Smooth muscle cell (in vitro differentiated cells): ENCODE results near the gene TAF5L. TPM values are rescaled to one million over a fixed set of nuclear protein-coding genes. Genes with fewer than 3 reads are reported as not detected.

ENCODE experiments used
- DNase-seq: peaks from one replicate; lab custom pipeline; 2025; ENCODE audit not compliant: unreplicated experiment; lab: John Stamatoyannopoulos, UW
- H2AFZ ChIP-seq: fragments of 200-600 bp; sonication (generic); 2 replicates; pipeline ENCODE4 v1.6.0; 2016; ENCODE audit warnings: antibody characterized with exemption, low read depth, mild to moderate bottlenecking
- H3F3A ChIP-seq: fragments of 200-600 bp; sonication (generic); 2 replicates; pipeline ENCODE4 v1.6.0; 2017; ENCODE audit warnings: antibody characterized with exemption, low read depth
- H3K27ac ChIP-seq: fragments of 200-600 bp; sonication (generic); 2 replicates; pipeline ENCODE4 v1.5.1; 2016; ENCODE audit warnings: low read depth, mild to moderate bottlenecking
- H3K27me3 ChIP-seq: fragments of 200-600 bp; sonication (generic); 2 replicates; pipeline ENCODE4 v1.6.1; 2016; ENCODE audit warnings: low read depth, mild to moderate bottlenecking
- H3K36me3 ChIP-seq: fragments of 200-600 bp; sonication (generic); 2 replicates; pipeline ENCODE4 v1.5.1; 2016; ENCODE audit warnings: low read depth
- H3K4me1 ChIP-seq: fragments of 200-600 bp; sonication (generic); 2 replicates; pipeline ENCODE4 v1.5.1; 2016; ENCODE audit warnings: low read depth
- H3K4me2 ChIP-seq: fragments of 200-600 bp; sonication (generic); 2 replicates; pipeline ENCODE4 v1.6.0; 2016; ENCODE audit warnings: mild to moderate bottlenecking
- H3K4me3 ChIP-seq: fragments of 200-600 bp; sonication (generic); 2 replicates; pipeline ENCODE4 v1.5.1; 2016; ENCODE audit warnings: mild to moderate bottlenecking
- H3K79me2 ChIP-seq: fragments of 200-600 bp; sonication (generic); 2 replicates; pipeline ENCODE4 v1.6.0; 2016; ENCODE audit warnings: low read depth, mild to moderate bottlenecking
- H3K9ac ChIP-seq: fragments of 200-600 bp; sonication (generic); 2 replicates; pipeline ENCODE4 v1.6.0; 2016; ENCODE audit warnings: low read depth
- H3K9me3 ChIP-seq: fragments of 200-600 bp; sonication (generic); replicated peaks from 2 replicates; pipeline ENCODE4 v1.5.1; 2016; ENCODE audit warnings: low read depth
- H4K20me1 ChIP-seq: fragments of 200-600 bp; sonication (generic); 2 replicates; pipeline ENCODE4 v1.6.0; 2016; ENCODE audit warnings: low read depth
- CTCF ChIP-seq: fragments of 200-600 bp; sonication (generic); IDR thresholded peaks from 2 replicates; pipeline ENCODE4 v1.5.1; 2017; ENCODE audit warnings: borderline replicate concordance, mild to moderate bottlenecking, antibody characterized with exemption; ENCODE audit not compliant: insufficient read depth, poor library complexity, severe bottlenecking
- WGBS: methylation state at CpG from one replicate; pipeline ENCODE4 v1.1.7; 2016; ENCODE audit warnings: low lambda C conversion rate; 5-methylcytosine and 5-hydroxymethylcytosine counted together
- polyA plus RNA-seq: library from polyadenylated mRNA; unstranded; fragments of >200 nt; fragmentation: Nextera tagmentation; extraction: Ambion mirVana; gene quantifications from 2 replicates; pipeline ENCODE4 v1.2.1, GENCODE V29; 2016
- total RNA-seq: library from RNA; depleted of rRNA; stranded (reverse); fragments of >200 nt; gene quantifications from 2 replicates; pipeline ENCODE4 v1.2.3, GENCODE V29; 2014

The TAF5L gene
- total and polyA plus RNA-seq, 2 experiments from 2014 or later, result 3.3 to 11.3 TPM

DNA sequence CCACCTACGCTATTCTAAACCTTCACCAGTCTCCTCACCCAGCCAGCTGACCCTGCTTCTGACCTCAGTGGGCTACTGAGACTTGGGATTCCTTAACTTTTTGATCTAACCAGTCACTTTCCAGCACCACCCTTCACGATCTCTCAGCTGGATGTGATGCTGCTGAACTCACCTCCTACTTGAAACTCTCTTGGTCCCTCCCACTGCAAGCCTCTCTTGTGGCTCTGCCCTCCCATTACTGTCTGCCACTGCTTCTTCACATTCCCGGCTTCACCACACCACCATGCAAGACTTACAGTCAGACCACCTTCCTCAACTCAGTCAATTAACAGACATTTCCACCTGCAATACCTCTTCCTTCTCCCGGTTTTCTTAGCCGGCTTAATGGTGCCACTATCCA is 6.3 kb downstream of the TAF5L start:
- H4K20me1 ChIP-seq, result peaks cover 98% of the 10 kb centered on the region

DNA sequence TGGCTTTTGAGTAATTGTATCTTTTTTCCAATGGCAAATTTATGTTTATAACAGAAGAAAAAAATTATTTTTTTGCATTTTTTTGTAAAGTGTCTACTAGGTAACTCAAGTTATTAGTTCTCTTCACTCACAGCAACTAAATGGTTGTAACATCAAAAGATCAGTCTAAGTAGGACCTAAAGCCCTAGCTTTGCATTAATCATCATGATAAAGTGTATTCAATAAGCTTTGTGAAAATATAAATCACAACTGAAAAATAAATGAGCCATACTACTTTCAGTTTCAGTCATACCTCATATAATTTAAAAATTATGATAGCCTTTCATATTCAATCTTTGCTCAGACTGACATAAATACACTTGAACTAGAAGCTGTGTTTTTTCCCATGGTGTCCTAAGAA is 6.9 kb downstream of the TAF5L start:
- H3K9me3 ChIP-seq, result no peaks in the 10 kb centered on the region
- H3K36me3 ChIP-seq, result no peaks in the 10 kb centered on the region
- H3K27me3 ChIP-seq, result no peaks in the 10 kb centered on the region
- DNase-seq, result no peak
- TF ChIP-seq CTCF, result no peak
- no peak overlapping the region for H2AFZ ChIP-seq
- no peak overlapping the region for H3K4me3 ChIP-seq
- H4K20me1 ChIP-seq, result peaks cover 98% of the 10 kb centered on the region
- peaks cover 95% of the 10 kb centered on the region for H3K79me2 ChIP-seq
- H3K27ac ChIP-seq, result no peak overlapping the region
- no peaks in the 10 kb centered on the region for H3F3A ChIP-seq
- H3K4me2 ChIP-seq, result no peak overlapping the region
- H3K4me1 ChIP-seq, result peaks cover under 1% of the 10 kb centered on the region
- no peak overlapping the region for H3K9ac ChIP-seq

More for the DNA sequence above, 6.3 kb downstream of the TAF5L start:
- WGBS, result 90% methylated on average over 5 of the region's 5 CpGs
- no peak overlapping the region for H2AFZ ChIP-seq
- H3K4me1 ChIP-seq, result peaks cover 7% of the 10 kb centered on the region
- H3F3A ChIP-seq, result no peaks in the 10 kb centered on the region
- no peaks in the 10 kb centered on the region for H3K9me3 ChIP-seq
- TF ChIP-seq CTCF, result no peak
- no peak overlapping the region for H3K4me2 ChIP-seq
- no peak for DNase-seq
- H3K9ac ChIP-seq, result no peak overlapping the region
- no peaks in the 10 kb centered on the region for H3K27me3 ChIP-seq
- peaks cover 96% of the 10 kb centered on the region for H3K79me2 ChIP-seq
- no peak overlapping the region for H3K4me3 ChIP-seq
- no peaks in the 10 kb centered on the region for H3K36me3 ChIP-seq
- H3K27ac ChIP-seq, result no peak overlapping the region

DNA sequence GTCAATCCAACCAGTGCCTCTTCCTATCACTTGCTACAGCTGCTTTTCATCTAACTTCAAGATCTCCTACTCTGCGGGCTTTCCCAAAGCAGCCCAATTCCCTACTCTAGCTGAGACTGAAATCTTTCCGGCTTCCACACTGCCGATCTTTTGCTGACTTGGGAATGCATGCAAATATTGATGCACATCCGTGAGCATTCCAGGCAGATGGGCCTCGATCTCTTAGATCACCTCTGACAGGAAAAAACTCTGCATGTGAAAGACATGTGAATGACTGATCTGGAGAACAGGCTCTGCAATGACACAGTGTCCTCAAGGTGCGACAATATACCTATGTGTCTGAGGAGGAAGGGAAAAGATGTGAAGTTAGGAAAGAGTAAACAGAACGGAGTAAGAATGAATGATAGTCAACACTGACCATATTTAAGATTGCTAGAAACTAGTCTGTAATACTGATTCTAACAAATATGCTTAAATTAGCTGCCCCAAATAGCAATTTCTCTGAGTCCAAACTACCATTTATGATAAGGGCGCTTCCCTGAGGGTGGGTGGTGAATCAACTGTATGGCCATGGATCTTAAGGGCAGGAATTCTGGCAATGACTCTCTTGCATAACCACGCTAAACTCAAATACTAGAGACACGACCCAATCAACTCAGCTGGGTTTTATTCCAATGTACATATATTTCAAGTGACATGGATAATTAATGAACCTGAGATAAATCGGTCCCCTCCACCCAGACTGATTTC is 8.4 kb downstream of the TAF5L start:
- H3K4me2 ChIP-seq, result no peak overlapping the region
- H3K4me3 ChIP-seq, result no peak overlapping the region
- no peak for DNase-seq
- no peaks in the 10 kb centered on the region for H3K27me3 ChIP-seq
- WGBS, result 88% methylated on average over 11 of the region's 11 CpGs
- H3K9ac ChIP-seq, result no peak overlapping the region
- no peak for TF ChIP-seq CTCF
- no peaks in the 10 kb centered on the region for H3F3A ChIP-seq
- H3K36me3 ChIP-seq, result no peaks in the 10 kb centered on the region
- H3K4me1 ChIP-seq, result no peaks in the 10 kb centered on the region
- no peaks in the 10 kb centered on the region for H3K9me3 ChIP-seq
- H3K27ac ChIP-seq, result no peak overlapping the region
- H3K79me2 ChIP-seq, result peaks cover 80% of the 10 kb centered on the region
- H2AFZ ChIP-seq, result no peak overlapping the region
- peaks cover 89% of the 10 kb centered on the region for H4K20me1 ChIP-seq

DNA sequence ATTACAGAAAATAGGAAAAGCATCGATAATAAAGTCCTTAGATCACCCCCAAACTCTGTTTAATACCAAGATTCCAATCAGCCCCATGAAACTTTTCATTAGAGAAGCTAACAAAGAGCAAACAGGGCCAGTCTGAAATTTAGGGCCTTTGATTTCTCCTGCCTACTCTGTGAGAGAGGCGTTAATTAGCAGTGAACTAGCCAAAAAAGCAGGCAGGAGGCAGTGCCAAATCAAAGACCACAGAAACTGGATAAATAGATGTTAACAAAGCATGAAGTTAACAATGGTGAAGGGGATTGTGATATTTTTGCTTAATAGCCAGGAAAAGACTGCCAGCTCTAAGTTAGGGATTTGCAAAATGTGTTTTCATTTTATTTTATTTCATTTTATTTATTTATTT is 11.2 kb downstream of the TAF5L start:
- H4K20me1 ChIP-seq, result peaks cover 61% of the 10 kb centered on the region
- H3K27me3 ChIP-seq, result no peaks in the 10 kb centered on the region
- peaks cover 52% of the 10 kb centered on the region for H3K79me2 ChIP-seq
- peaks cover 16% of the 10 kb centered on the region for H3K36me3 ChIP-seq
- H3K4me1 ChIP-seq, result no peaks in the 10 kb centered on the region
- no peaks in the 10 kb centered on the region for H3K9me3 ChIP-seq
- H3K27ac ChIP-seq, result no peak overlapping the region
- H2AFZ ChIP-seq, result no peak overlapping the region
- no peak overlapping the region for H3K4me3 ChIP-seq
- DNase-seq, result no peak
- TF ChIP-seq CTCF, result no peak
- no peak overlapping the region for H3K9ac ChIP-seq
- H3F3A ChIP-seq, result no peaks in the 10 kb centered on the region
- WGBS, result 96% methylated on average over 2 of the region's 2 CpGs
- H3K4me2 ChIP-seq, result no peak overlapping the region
